Middle frontal gyrus (tissue), 1 donor: ENCODE measurements around the gene CARS2.
"Not testable (repeated sequence)": the region's sequence is repeated elsewhere in the genome, so short reads cannot be mapped to it uniquely, and the experiment has no call there.

ENCODE experiments used
- DNase-seq: peaks from one replicate; pipeline ENCODE4 v3.0.0-alpha.2; 2015; ENCODE audit warnings: low spot score; ENCODE audit errors: extremely low spot score

Gene CARS2

GRCh38 chr13:110638814-110639806 is 66.8 kb downstream of the CARS2 start:
- DNase-seq = no peak

- DNase-seq = no peak
These were observed 67.7 kb downstream of the CARS2 start for GRCh38 chr13:110638257-110638656.

GRCh38 chr13:110637747-110638146 is 68.2 kb downstream of the CARS2 start:
- DNase-seq = no peak

GRCh38 chr13:110637275-110637674 is 68.6 kb downstream of the CARS2 start:
- DNase-seq = no peak

- DNase-seq = no peak
These were observed 69.2 kb downstream of the CARS2 start for GRCh38 chr13:110636701-110637201.

- no peak for DNase-seq
These were observed 69.9 kb downstream of the CARS2 start for GRCh38 chr13:110636053-110636475.

- no peak for DNase-seq
These were observed 70.4 kb downstream of the CARS2 start for GRCh38 chr13:110635405-110636002.

GRCh38 chr13:110634558-110634957 is 71.4 kb downstream of the CARS2 start:
- DNase-seq = no peak

GRCh38 chr13:110633776-110634175 is 72.1 kb downstream of the CARS2 start:
- no peak for DNase-seq

- not testable (repeated sequence) for DNase-seq
These were observed 73.7 kb downstream of the CARS2 start for GRCh38 chr13:110632255-110632654.

- DNase-seq = no peak
These were observed 75.3 kb downstream of the CARS2 start for GRCh38 chr13:110630566-110631119.

- DNase-seq = no peak
These were observed 76.2 kb downstream of the CARS2 start for GRCh38 chr13:110629735-110630134.

- no peak for DNase-seq
These were observed 76.8 kb downstream of the CARS2 start for GRCh38 chr13:110628952-110629701.

GRCh38 chr13:110628477-110628793 is 77.5 kb downstream of the CARS2 start:
- DNase-seq = no peak

GRCh38 chr13:110627761-110628476 is 78.0 kb downstream of the CARS2 start:
- DNase-seq = no peak

- DNase-seq = no peak
These were observed 78.6 kb downstream of the CARS2 start for GRCh38 chr13:110627351-110627750.

- DNase-seq = no peak
These were observed 79.4 kb downstream of the CARS2 start for GRCh38 chr13:110626521-110626920.

- DNase-seq = no peak
These were observed 80.1 kb downstream of the CARS2 start for GRCh38 chr13:110625771-110626321.

GRCh38 chr13:110624766-110625756 is 80.9 kb downstream of the CARS2 start:
- no peak for DNase-seq
